Effector memory CD8-positive, alpha-beta T cell (primary cell): ENCODE results near the gene SORCS3.

Experiments used
- ATAC-seq: fragments of 150-1000 bp; cut with Tn5 transposase; replicated peaks from 2 replicates; pipeline ENCODE4 v1.10.0; 2021; ENCODE audit warnings: mild to moderate bottlenecking, moderate library complexity
- DNase-seq, 3 experiments: peaks; one replicate each; pipeline ENCODE4 v3.0.0; 2021
- H3K27ac Mint-ChIP-seq, 2 donors: one replicate each; pipeline ENCODE4 v1.8.0; 2022; ENCODE audit warnings: mild to moderate bottlenecking in 2 of 2, mixed read lengths in 2 of 2, moderate library complexity in 2 of 2
- H3K27me3 Mint-ChIP-seq, 2 donors: one replicate each; pipeline ENCODE4 v1.8.0; 2022; ENCODE audit warnings: mixed read lengths in 2 of 2
- H3K36me3 Mint-ChIP-seq: one replicate; pipeline ENCODE4 v1.8.0; 2022; ENCODE audit warnings: mild to moderate bottlenecking, moderate library complexity, mixed read lengths; ENCODE audit not compliant: insufficient read depth
- H3K4me1 Mint-ChIP-seq, 2 donors: one replicate each; pipeline ENCODE4 v1.8.0; 2022; ENCODE audit warnings: low read depth in 2 of 2, mixed read lengths in 2 of 2
- H3K4me3 Mint-ChIP-seq, 2 donors: one replicate each; pipeline ENCODE4 v1.8.0; 2022; ENCODE audit warnings: mild to moderate bottlenecking in 2 of 2, mixed read lengths in 2 of 2, moderate library complexity in 2 of 2
- H3K9me3 Mint-ChIP-seq, 2 donors: one replicate each; pipeline ENCODE4 v1.8.0; 2022; ENCODE audit warnings: mixed read lengths in 2 of 2

Gene SORCS3

DNA sequence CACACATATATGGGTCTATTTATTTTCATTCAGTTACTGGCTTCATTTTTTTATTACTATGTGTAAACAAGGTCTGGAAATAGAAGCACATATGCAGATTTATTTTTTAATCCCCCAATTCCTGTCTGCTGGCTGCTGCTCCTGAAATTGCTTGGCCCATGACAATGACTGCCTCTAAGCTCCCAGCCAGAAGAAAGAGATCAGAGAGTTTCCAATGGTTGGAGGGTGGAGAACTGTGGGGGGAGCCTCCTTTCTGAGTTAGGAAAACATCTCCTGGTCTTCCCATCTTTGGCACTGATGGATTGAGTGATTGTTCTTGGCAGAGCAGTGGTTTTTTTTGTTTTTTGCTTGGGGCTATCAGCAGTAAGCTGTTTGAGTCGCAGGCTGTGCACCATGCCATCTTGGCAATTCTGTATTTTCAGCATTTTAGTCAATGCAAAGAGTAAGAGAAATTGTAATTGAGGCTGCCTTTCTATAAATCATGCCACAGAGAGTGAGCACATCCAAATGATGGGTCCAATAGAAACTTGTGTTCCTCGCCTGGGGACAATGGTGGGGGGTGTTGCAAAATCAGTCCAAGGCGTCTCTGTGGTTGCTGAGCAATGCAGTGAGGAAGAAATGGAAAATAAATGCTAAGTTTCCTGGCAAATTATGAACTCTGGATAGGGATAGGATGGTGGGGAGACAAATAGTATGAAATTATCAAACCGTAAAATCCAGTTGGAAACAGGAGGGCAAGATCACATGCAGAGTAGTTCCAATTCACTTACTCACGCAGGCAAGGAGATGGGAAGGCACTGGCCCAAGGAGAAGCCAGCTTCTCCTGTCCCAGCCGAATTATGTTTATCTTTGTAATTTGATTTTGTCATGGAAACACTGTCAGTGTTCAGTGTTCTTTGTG is 382.4 kb downstream of the SORCS3 start:
- Mint-ChIP-seq H3K9me3 (peaks cover 2 to 12% of the 10 kb centered on the region in 2 donors), H3K27ac (no peak overlapping the region), H3K27me3 (no peaks in the 10 kb centered on the region), H3K4me3 (no peak overlapping the region), H3K4me1 (no peaks in the 10 kb centered on the region), H3K36me3 (no peaks in the 10 kb centered on the region)
- ATAC-seq (no peak), DNase-seq (no peak)

GRCh38 chr10:105024184-105024583 is 383.1 kb downstream of the SORCS3 start:
- Mint-ChIP-seq H3K36me3 (no peaks in the 10 kb centered on the region), H3K27ac (no peak overlapping the region), H3K4me3 (no peak overlapping the region), H3K4me1 (no peaks in the 10 kb centered on the region), H3K27me3 (no peaks in the 10 kb centered on the region), H3K9me3 (peaks cover 2 to 12% of the 10 kb centered on the region in 2 donors)
- DNase-seq (no peak), ATAC-seq (no peak)

GRCh38 chr10:105025092-105025491 is 384.0 kb downstream of the SORCS3 start:
- H3K27ac Mint-ChIP-seq, result no peak overlapping the region
- ATAC-seq (no peak), DNase-seq (no peak)
- H3K4me3 Mint-ChIP-seq, result no peak overlapping the region
- H3K9me3 Mint-ChIP-seq, result peaks cover 2 to 12% of the 10 kb centered on the region in 2 donors
- no peaks in the 10 kb centered on the region for H3K27me3 Mint-ChIP-seq
- H3K4me1 Mint-ChIP-seq, result no peaks in the 10 kb centered on the region
- no peaks in the 10 kb centered on the region for H3K36me3 Mint-ChIP-seq

- H3K36me3 Mint-ChIP-seq, result no peaks in the 10 kb centered on the region
- no peak for ATAC-seq
- no peak for DNase-seq
- no peaks in the 10 kb centered on the region for H3K27me3 Mint-ChIP-seq
- no peak overlapping the region for H3K4me3 Mint-ChIP-seq
- peaks cover 2 to 12% of the 10 kb centered on the region in 2 donors for H3K9me3 Mint-ChIP-seq
- no peak overlapping the region for H3K27ac Mint-ChIP-seq
- H3K4me1 Mint-ChIP-seq, result no peaks in the 10 kb centered on the region
Observed at GRCh38 chr10:105026566-105026965, 385.5 kb downstream of the SORCS3 start.

GRCh38 chr10:105029286-105029685 is 388.2 kb downstream of the SORCS3 start:
- Mint-ChIP-seq H3K36me3 (no peaks in the 10 kb centered on the region), H3K27me3 (no peaks in the 10 kb centered on the region), H3K27ac (no peak overlapping the region), H3K4me1 (no peaks in the 10 kb centered on the region), H3K9me3 (peaks cover 2 to 12% of the 10 kb centered on the region in 2 donors), H3K4me3 (no peak overlapping the region)
- DNase-seq (no peak), ATAC-seq (no peak)

GRCh38 chr10:105037022-105037421 is 395.9 kb downstream of the SORCS3 start:
- Mint-ChIP-seq H3K4me3 (no peak overlapping the region), H3K27ac (no peak overlapping the region)
- ATAC-seq, result no peak

GRCh38 chr10:105041956-105042355 is 400.9 kb downstream of the SORCS3 start:
- DNase-seq (no peak), ATAC-seq (no peak)
- Mint-ChIP-seq H3K9me3 (peaks cover under 1 to 5% of the 10 kb centered on the region in 2 donors), H3K36me3 (no peaks in the 10 kb centered on the region), H3K4me1 (no peaks in the 10 kb centered on the region), H3K4me3 (no peak overlapping the region), H3K27me3 (peaks cover 0 to 8% of the 10 kb centered on the region in 2 donors), H3K27ac (no peak overlapping the region)

More at GRCh38 chr10:105037022-105037421, 395.9 kb downstream of the SORCS3 start:
- H3K36me3 Mint-ChIP-seq, result no peaks in the 10 kb centered on the region
- DNase-seq, result no peak
- no peaks in the 10 kb centered on the region for H3K4me1 Mint-ChIP-seq
- H3K27me3 Mint-ChIP-seq, result no peaks in the 10 kb centered on the region
- peaks cover 5 to 7% of the 10 kb centered on the region in 2 donors for H3K9me3 Mint-ChIP-seq

DNA sequence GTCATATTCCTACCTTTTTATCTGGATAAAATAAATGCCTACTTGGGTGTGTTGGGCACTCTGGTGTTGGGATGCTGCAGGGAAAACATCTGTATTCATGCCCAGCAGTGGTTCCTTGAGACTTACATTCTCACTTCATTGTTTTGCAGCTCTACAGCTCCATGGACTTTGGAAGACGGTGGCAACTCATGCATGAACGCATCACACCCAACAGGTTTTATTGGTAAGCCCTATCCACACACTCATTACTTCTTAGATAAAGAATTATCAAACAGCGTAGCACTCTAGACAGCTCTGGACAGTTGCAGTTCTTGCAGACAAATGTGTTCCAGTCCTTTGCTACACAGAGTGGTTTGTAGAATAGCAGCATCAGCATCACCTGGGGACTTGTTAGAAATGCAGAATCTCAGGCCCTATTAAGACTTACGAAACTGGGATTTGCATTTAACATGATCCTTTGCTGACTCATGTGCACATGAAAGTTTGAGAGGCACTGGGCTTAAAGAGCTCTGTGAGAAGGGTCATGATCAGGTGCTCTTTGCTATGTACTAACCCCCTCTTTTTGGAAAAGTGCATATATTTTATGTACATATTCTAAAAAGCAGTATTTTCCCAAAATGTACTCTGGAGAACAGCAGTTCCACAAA is 401.9 kb downstream of the SORCS3 start:
- H3K9me3 Mint-ChIP-seq, result peaks cover 4 to 10% of the 10 kb centered on the region in 2 donors
- H3K4me3 Mint-ChIP-seq, result no peak overlapping the region
- no peak overlapping the region for H3K27ac Mint-ChIP-seq
- ATAC-seq (no peak), DNase-seq (no peak)
- no peaks in the 10 kb centered on the region for H3K4me1 Mint-ChIP-seq
- peaks cover 0 to 8% of the 10 kb centered on the region in 2 donors for H3K27me3 Mint-ChIP-seq
- H3K36me3 Mint-ChIP-seq, result no peaks in the 10 kb centered on the region

- H3K27me3 Mint-ChIP-seq, result peaks cover 0 to 8% of the 10 kb centered on the region in 2 donors
- no peak overlapping the region for H3K27ac Mint-ChIP-seq
- no peak for DNase-seq
- H3K36me3 Mint-ChIP-seq, result no peaks in the 10 kb centered on the region
- peaks cover 5 to 18% of the 10 kb centered on the region in 2 donors for H3K9me3 Mint-ChIP-seq
- H3K4me1 Mint-ChIP-seq, result no peaks in the 10 kb centered on the region
- no peak for ATAC-seq
- H3K4me3 Mint-ChIP-seq, result no peak overlapping the region
Observed at GRCh38 chr10:105044902-105045301, 403.8 kb downstream of the SORCS3 start.

DNA sequence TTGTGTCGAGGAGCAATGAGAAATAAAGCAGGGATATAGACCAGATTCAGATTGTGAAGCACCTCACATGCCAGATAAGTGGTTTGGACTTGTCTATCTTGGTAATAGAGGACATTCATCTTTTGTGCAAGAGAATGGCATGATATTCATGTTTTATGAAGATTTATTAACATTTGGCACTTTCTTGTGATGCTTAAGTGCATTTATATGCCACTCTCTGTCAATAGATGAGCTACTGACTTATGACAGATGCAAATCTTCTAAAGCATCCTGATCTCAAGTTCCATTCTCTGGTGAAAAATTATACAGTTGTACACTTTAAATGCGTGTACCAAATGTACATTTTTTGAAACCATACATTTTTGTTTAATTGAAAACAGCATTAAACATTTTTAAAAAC is 415.3 kb downstream of the SORCS3 start:
- Mint-ChIP-seq H3K4me3 (no peak overlapping the region), H3K9me3 (peaks cover 6 to 23% of the 10 kb centered on the region in 2 donors)

GRCh38 chr10:105062951-105063350 is 421.9 kb downstream of the SORCS3 start:
- H3K4me3 Mint-ChIP-seq, result no peak overlapping the region

More for the DNA sequence above, 415.3 kb downstream of the SORCS3 start:
- no peaks in the 10 kb centered on the region for H3K36me3 Mint-ChIP-seq
- DNase-seq, result no peak
- no peaks in the 10 kb centered on the region for H3K4me1 Mint-ChIP-seq
- no peak overlapping the region for H3K27ac Mint-ChIP-seq
- ATAC-seq, result no peak
- H3K27me3 Mint-ChIP-seq, result no peaks in the 10 kb centered on the region

DNA sequence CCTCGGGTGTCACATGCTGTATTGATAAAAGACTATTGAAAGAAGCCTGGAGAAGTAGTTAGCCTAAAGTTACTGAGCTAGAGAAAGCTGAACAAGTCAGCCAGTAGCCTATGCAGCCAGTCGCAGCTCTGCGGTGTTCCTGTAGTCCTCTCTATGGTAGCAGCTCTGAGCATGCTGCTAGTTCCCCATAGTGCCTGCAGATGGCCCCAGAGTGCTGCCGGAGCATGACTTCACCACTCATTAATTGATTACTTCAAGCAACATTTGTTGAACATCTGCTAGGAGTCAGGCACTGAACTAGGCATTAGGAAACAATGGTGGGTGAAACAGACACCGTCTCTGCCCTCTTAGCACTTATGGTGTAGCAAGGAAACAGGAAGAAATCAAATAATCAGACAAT is 422.7 kb downstream of the SORCS3 start:
- no peaks in the 10 kb centered on the region for H3K36me3 Mint-ChIP-seq
- no peaks in the 10 kb centered on the region for H3K27me3 Mint-ChIP-seq
- no peak overlapping the region for H3K27ac Mint-ChIP-seq
- no peak overlapping the region for H3K4me3 Mint-ChIP-seq
- peaks cover 3 to 7% of the 10 kb centered on the region in 2 donors for H3K9me3 Mint-ChIP-seq
- DNase-seq (no peak), ATAC-seq (no peak)
- H3K4me1 Mint-ChIP-seq, result no peaks in the 10 kb centered on the region

More at GRCh38 chr10:105062951-105063350, 421.9 kb downstream of the SORCS3 start:
- no peak for DNase-seq
- no peak overlapping the region for H3K27ac Mint-ChIP-seq
- no peak for ATAC-seq
- H3K4me1 Mint-ChIP-seq, result no peaks in the 10 kb centered on the region
- no peaks in the 10 kb centered on the region for H3K36me3 Mint-ChIP-seq
- H3K9me3 Mint-ChIP-seq, result peaks cover 3 to 7% of the 10 kb centered on the region in 2 donors
- H3K27me3 Mint-ChIP-seq, result no peaks in the 10 kb centered on the region

GRCh38 chr10:105068497-105068896 is 427.4 kb downstream of the SORCS3 start:
- Mint-ChIP-seq H3K36me3 (no peaks in the 10 kb centered on the region), H3K4me1 (no peaks in the 10 kb centered on the region), H3K4me3 (no peak overlapping the region), H3K27ac (no peak overlapping the region), H3K9me3 (peaks cover 0 to under 1% of the 10 kb centered on the region in 2 donors), H3K27me3 (no peaks in the 10 kb centered on the region)
- no peak for ATAC-seq
- DNase-seq, result no peak

GRCh38 chr10:105070249-105070648 is 429.2 kb downstream of the SORCS3 start:
- H3K4me3 Mint-ChIP-seq, result no peak overlapping the region
- DNase-seq (no peak), ATAC-seq (no peak)
- H3K4me1 Mint-ChIP-seq, result no peaks in the 10 kb centered on the region
- peaks cover 0 to 1% of the 10 kb centered on the region in 2 donors for H3K9me3 Mint-ChIP-seq
- no peak overlapping the region for H3K27ac Mint-ChIP-seq
- H3K27me3 Mint-ChIP-seq, result no peaks in the 10 kb centered on the region
- no peaks in the 10 kb centered on the region for H3K36me3 Mint-ChIP-seq
